Left renal cortex interstitium (tissue), 4 donors: Measurements from ENCODE around the gene INPP5J. TPM values are rescaled to one million over a fixed set of nuclear protein-coding genes. Genes with fewer than 3 reads are reported as not detected.
"Not testable (repeated sequence)": the region's sequence is repeated elsewhere in the genome, so short reads cannot be mapped to it uniquely, and the experiment has no call there.

ENCODE experiments used
- DNase-seq, 4 donors: peaks; one replicate each; pipeline ENCODE4 v3.0.0-alpha.2; 2013; ENCODE audit warnings: low read depth in 4 of 4, low spot score in 2 of 4, missing footprints in 1 of 4
- polyA plus RNA-seq, 4 donors: library from polyadenylated mRNA; unstranded; fragments of 120-200 nt; gene quantifications; one replicate each; pipeline ENCODE4 v1.2.1, GENCODE V29; 2013; ENCODE audit not compliant: insufficient read length in 4 of 4

The INPP5J gene
- polyA plus RNA-seq, 4 donors = 4.2 to 7.8 (median 5.4) TPM

GRCh38 chr22:31087744-31088215 lies 35.0 kb upstream of the INPP5J start:
- DNase-seq = no peak

DNA sequence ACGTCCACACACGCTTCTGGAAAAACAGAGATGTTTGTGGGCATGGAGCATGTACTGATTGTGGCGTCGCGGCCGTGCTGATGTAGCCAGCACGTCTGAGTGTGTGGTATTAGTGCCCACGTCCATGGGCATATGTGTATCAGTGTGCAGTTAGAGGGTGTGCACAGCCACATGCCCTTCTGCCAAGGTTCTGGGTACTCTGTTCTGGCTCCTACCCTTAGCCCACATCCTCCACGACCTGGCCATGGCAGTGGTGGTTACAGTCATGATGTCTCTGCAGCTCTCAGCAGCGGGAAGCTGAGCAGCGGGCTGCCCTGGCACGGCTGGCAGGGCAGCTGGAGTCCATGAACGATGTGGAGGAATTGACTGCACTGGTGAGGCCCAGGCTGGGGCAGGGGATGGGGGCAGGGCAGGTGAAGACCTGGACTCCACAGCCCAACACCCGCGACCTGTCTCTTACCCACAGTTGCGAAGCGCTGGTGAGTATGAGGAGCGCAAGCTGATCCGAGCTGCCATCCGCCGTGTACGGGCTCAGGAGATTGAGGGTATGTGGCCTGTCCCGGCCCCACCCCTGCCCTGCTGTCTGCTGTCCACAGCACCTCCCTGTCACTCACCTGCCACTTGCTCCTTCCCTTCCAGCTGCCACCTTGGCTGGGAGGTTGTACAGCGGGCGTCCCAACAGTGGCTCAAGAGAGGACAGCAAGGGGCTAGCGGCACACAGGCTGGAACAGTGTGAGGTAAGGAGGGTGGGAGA lies 34.4 kb upstream of the INPP5J start:
- DNase-seq = no peak

- DNase-seq = no peak
These were observed 33.3 kb upstream of the INPP5J start for GRCh38 chr22:31089160-31090100.

- no peak for DNase-seq
These were observed 32.3 kb upstream of the INPP5J start for GRCh38 chr22:31090217-31091085.

DNA sequence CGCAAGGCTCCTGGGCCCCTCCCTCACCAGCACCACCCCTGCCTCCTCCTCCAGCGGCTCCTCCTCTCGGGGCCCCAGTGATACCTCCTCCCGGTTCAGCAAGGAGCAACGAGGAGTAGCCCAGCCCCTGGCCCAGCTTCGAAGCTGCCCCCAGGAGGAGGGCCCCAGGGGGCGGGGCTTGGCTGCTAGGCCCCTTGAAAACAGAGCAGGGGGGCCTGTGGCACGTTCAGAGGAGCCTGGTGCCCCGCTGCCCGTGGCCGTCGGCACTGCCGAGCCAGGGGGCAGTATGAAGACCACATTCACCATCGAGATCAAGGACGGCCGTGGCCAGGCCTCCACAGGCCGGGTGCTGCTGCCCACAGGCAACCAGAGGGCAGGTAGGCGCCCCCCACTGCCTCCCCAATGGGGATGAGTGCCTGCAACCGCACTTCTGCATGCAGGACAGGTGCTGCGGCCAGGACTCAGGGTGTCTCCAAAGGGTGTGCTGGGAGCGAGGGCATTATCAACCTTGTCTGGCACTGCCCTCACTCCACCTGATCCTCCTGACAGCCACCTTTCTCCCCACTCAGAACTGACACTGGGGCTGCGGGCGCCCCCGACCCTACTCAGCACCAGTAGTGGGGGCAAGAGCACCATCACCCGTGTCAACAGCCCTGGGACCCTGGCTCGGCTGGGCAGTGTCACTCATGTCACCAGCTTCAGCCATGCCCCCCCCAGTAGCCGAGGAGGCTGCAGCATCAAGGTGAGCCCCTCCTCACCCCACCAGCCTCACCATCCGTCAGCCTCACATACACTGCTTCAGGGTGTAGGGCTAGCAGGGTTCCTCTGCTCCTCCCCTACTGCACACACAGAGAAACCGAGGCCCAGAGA lies 31.4 kb upstream of the INPP5J start:
- no peak for DNase-seq

GRCh38 chr22:31092161-31092560 lies 30.6 kb upstream of the INPP5J start:
- no peak for DNase-seq

DNA sequence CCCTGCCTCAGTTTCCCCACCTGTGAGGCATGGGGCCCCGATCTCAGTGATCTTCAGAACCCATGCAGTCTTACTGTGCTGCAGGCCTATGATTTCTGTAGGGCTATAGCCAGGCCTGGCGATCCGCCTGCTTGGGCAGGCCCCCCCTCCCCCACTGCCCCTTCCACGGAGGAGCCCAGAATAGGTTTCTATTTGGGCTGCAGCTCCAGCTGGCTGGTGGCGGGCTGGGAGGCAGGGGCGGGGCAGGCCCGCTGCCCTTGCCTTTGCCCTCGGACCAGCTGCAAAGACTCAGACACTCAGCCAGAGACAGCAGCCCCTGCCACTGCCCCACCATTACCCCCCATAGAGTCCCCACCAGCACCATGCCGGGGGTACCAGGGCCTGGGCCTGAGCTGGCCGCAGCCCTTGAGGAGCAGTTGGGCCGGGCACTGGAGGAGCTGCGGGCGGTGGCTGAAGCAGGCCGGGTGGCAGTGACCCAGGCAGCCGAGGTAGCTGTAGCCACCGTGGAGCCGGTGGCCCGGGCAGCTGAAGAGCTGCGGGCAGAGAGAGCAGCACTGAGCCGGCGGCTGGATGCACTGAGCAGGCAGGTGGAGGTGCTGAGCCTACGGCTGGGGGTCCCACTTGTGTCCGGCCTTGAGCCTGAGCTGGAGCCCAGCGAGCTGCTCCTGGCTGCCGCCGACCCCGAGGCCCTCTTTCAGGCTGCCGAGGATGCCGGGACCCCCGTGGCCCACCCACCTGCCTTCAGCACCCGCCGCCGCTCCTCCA lies 29.5 kb upstream of the INPP5J start:
- DNase-seq = no peak

DNA sequence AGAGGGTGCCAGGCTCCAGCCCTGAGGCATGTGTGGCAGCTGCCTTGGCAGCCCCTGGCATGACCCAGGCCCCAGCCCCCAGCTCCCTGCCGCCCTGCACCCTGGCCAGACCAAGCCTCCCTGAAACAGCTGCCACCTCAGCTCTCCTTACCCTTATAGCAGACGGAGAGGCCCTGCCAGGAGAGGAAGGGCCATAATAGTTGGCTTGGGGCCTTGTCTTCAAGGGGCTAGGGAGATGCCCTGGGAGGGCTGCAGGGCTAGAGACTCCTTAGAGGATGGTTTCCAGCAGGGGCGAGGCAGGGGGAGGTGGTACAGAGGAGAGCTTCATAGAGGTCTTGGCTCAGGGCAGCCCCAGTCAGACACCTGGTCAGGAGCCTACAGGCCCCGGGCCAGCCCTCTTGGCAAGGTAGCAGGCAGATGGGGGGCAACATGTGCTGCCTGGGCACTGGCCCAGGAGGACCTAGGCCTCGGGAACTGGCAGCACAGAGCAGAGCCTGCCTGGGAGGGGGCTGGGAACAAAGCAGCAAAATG lies 28.7 kb upstream of the INPP5J start:
- no peak for DNase-seq

- no peak for DNase-seq
These were observed 28.0 kb upstream of the INPP5J start for GRCh38 chr22:31094741-31095140.

GRCh38 chr22:31095637-31096249 lies 27.0 kb upstream of the INPP5J start:
- DNase-seq = no peak

DNA sequence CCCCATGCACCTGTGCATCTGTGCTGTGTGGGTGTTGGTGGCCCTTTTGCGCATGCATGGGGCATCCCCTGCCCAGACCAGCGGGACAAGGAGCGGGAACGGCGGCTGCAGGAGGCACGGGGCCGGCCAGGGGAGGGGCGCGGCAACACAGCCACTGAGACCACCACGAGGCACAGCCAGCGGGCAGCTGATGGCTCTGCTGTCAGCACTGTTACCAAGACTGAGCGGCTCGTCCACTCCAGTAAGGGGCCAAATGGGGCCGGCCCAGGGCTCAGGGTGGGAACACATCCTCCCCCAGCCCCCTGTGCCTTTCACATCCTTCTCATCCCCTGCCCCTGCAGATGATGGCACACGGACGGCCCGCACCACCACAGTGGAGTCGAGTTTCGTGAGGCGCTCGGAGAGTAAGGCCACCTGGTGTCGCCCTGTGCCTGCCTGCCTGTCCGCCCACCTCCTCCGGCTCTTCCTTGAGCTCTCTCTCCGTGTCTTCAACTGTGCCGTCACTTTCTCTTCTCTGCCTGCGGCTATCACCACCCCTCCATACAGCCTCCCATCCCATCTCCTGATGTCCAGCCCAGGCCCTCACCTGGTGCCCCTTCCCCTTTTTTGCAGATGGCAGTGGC lies 26.0 kb upstream of the INPP5J start:
- DNase-seq = no peak

DNA sequence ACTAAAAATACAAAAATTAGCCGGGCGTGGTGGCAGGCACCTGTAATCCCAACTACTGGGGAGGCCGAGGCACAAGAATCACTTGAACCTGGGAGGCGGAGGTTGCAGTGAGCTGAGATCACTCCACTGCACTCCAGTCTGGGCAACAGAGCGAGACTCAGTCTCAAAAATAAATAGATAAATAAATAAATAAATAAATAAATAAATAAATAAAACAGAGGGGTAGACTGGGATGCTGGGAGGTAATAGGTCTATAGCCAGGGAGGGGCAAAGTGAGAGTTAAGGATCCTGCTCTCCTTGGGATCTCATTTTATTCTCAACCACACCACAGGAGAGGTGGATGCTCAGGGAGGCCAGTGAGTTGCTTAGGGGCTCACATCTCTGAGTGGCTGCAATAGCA lies 25.2 kb upstream of the INPP5J start:
- not testable (repeated sequence) for DNase-seq

GRCh38 chr22:31097941-31098631 lies 24.7 kb upstream of the INPP5J start:
- DNase-seq = no peak

DNA sequence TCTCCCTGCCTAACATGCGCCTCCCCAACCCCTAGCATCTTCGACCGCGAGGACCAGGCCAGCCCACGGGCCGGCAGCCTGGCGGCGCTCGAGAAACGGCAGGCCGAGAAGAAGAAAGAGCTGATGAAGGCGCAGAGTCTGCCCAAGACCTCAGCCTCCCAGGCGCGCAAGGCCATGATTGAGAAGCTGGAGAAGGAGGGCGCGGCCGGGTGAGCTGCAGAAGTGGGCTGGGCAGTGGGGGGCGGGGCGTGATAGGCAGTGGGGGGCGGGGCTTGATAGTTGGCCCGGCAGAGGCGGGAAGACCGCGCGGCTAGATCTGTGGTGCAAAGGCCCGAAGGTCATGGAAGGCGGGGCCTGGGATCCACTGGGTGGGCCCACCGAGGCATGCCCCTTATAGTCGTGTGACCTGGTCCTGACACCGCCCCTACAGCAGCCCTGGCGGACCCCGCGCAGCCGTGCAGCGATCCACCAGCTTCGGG lies 24.1 kb upstream of the INPP5J start:
- no peak for DNase-seq

DNA sequence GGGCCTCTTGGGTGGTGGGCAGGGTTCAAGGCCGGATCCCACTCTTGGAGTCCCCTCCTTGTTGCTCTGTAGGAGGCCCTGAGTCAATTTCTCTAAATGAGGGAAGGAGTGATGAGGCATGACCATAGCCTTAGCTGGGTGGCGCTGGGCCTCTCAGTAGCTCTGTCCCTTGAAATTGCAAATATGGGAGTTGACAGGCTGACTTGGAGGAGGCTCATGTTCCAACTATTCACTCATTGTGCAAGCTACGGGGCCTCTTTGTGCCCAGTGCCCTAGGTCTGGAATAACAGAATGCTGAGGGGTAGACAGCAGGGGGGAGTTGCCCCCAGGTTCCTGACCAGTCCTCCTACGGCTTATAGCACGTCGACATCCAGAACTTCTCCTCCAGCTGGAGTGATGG lies 23.4 kb upstream of the INPP5J start:
- DNase-seq = no peak

DNA sequence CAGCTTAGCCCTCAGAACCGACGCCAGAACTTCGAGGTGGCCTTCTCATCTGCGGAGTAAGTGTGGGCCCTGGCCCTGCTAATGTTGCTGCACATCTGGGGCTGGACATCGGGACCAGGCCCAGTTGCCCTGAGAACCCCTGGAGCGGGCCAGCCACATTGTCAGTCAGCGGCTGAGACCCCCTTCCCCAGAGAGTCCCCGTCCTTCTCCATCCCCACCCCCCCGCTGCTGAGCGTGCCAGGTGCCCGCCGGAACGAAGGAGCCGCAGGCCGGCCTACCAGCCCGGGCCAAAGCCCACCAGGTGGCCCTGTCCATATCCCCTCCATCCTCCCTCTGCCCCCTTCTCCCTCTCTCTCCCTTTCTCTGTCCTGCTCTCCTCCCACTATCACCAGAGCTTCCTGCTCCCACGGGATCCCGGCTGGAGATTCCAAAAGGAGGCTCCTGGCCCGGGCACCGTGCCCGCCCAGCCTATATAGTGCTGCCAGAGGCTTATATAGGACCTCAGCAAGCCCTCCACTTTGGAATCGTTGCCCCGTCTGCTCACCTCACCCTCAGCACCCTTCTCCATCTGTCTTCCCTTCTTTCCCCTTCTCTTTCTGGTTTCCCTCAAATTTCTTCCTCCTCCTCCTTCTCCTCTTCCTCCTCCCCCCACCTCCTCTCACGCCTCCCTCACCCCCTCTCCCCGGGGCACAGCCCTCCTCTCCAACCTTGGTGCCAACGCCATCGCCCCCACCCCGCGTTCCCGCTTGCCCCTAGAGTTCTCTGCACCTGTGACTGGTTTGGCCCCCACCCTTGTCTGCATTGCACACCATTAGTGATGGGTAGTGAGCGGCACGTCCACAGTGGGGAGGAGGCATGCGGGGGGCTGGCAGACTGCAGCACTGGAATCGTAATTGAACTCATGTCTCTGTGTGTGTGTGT lies 22.7 kb upstream of the INPP5J start:
- DNase-seq = no peak
